Sigmoid colon (tissue), 4 donors: Measurements from ENCODE around the gene NAGLU.

ENCODE experiments used
- CTCF ChIP-seq, 4 experiments: fragments of 450-650 bp in 3 of 4; fragments of 200-600 bp in 1 of 4; IDR thresholded peaks; one replicate each; pipeline ENCODE4 v1.5.1; 2016 to 2019; ENCODE audit warnings: antibody characterized with exemption in 4 of 4, mild to moderate bottlenecking in 3 of 4, moderate library complexity in 2 of 4
- EP300 ChIP-seq, 4 donors: sonication (generic); formaldehyde crosslinking; IDR thresholded peaks; one replicate each; pipeline ENCODE4 v1.6.1; 2017; ENCODE audit warnings: antibody characterized with exemption in 4 of 4
- POLR2A ChIP-seq, 2 donors: fragments of 450-650 bp; IDR thresholded peaks; one replicate each; pipeline ENCODE4 v1.6.1; 2016; ENCODE audit warnings: antibody characterized with exemption in 2 of 2, mild to moderate bottlenecking in 2 of 2, moderate library complexity in 2 of 2

GRCh38 chr17:42536372-42537155, 523 bp downstream of the NAGLU start:
- TF ChIP-seq CTCF (IDR thresholded peaks at IDR 0.05) (no peak), POLR2A (IDR thresholded peaks at IDR 0.05) (no peak), EP300 (IDR thresholded peaks at IDR 0.05) (no peak)
